Brain microvascular endothelial cell (primary cell): ENCODE data around the gene UNC5B.

ENCODE experiments used
- DNase-seq: peaks from one replicate; pipeline ENCODE4 v3.0.0-alpha.2; 2020
- H3K27ac ChIP-seq: fragments of 250-450 bp; sonication (Bioruptor Pico); 2 replicates; pipeline ENCODE4 v1.5.1; 2020; ENCODE audit warnings: mild to moderate bottlenecking, moderate library complexity
- H3K27me3 ChIP-seq: fragments of 250-450 bp; sonication (Bioruptor Pico); replicated peaks from 2 replicates; pipeline ENCODE4 v1.5.1; 2020; ENCODE audit warnings: mild to moderate bottlenecking
- H3K36me3 ChIP-seq: fragments of 250-450 bp; sonication (Bioruptor Pico); replicated peaks from 2 replicates; pipeline ENCODE4 v1.5.1; 2020; ENCODE audit warnings: mild to moderate bottlenecking
- H3K4me3 ChIP-seq: 2 replicates; pipeline ENCODE4 v1.5.1; 2011; ENCODE audit warnings: low read depth, mild to moderate bottlenecking, control low read depth, low read length, moderate library complexity
- CTCF ChIP-seq: IDR thresholded peaks from 2 replicates; pipeline ENCODE4 v1.5.1; 2011; ENCODE audit warnings: low read depth, mild to moderate bottlenecking, moderate library complexity, low read length, control low read depth, inconsistent platforms; ENCODE audit errors: missing control alignments
- in situ Hi-C: cut with HindIII; loops from 2 replicates; pipeline ENCODE4 v1.10.0; 2017; ENCODE audit warnings: low sequenced_read_pairs, low pct_ligation_motif_present

UNC5B gene

GRCh38 chr10:71191019-71191418, 21.4 kb upstream of the UNC5B start:
- H3K27me3 ChIP-seq = no peaks in the 10 kb centered on the region
- no peak for TF ChIP-seq CTCF
- in situ Hi-C loops = no loop called here
- no peak overlapping the region for H3K27ac ChIP-seq
- no peaks in the 10 kb centered on the region for H3K36me3 ChIP-seq
- no peak for DNase-seq
- no peak overlapping the region for H3K4me3 ChIP-seq

GRCh38 chr10:71191551-71192076, 20.8 kb upstream of the UNC5B start:
- DNase-seq = no peak
- TF ChIP-seq CTCF = no peak

GRCh38 chr10:71193516-71193915, 18.9 kb upstream of the UNC5B start:
- in situ Hi-C loops = no loop called here
- no peak for DNase-seq
- H3K4me3 ChIP-seq = no peak overlapping the region
- no peak overlapping the region for H3K27ac ChIP-seq
- no peaks in the 10 kb centered on the region for H3K36me3 ChIP-seq
- TF ChIP-seq CTCF = no peak
- no peaks in the 10 kb centered on the region for H3K27me3 ChIP-seq

More at GRCh38 chr10:71191551-71192076, 20.8 kb upstream of the UNC5B start:
- H3K27ac ChIP-seq = no peak overlapping the region
- H3K4me3 ChIP-seq = no peak overlapping the region
- in situ Hi-C loops = no loop called here
- H3K27me3 ChIP-seq = no peaks in the 10 kb centered on the region
- no peaks in the 10 kb centered on the region for H3K36me3 ChIP-seq

GRCh38 chr10:71197955-71198354, 14.4 kb upstream of the UNC5B start:
- in situ Hi-C loops = no loop called here
- H3K27ac ChIP-seq = no peak overlapping the region
- no peak overlapping the region for H3K4me3 ChIP-seq
- no peaks in the 10 kb centered on the region for H3K36me3 ChIP-seq
- TF ChIP-seq CTCF = no peak
- H3K27me3 ChIP-seq = no peaks in the 10 kb centered on the region
- DNase-seq = no peak

GRCh38 chr10:71201849-71202248, 10.5 kb upstream of the UNC5B start:
- DNase-seq = no peak
- Histone ChIP-seq H3K36me3 (no peaks in the 10 kb centered on the region), H3K27me3 (no peaks in the 10 kb centered on the region), H3K4me3 (no peak overlapping the region), H3K27ac (no peak overlapping the region)
- no peak for TF ChIP-seq CTCF
- in situ Hi-C loops = no loop called here

GRCh38 chr10:71202314-71202713, 10.1 kb upstream of the UNC5B start:
- DNase-seq = no peak
- no peaks in the 10 kb centered on the region for H3K36me3 ChIP-seq
- in situ Hi-C loops = no loop called here
- no peaks in the 10 kb centered on the region for H3K27me3 ChIP-seq
- H3K4me3 ChIP-seq = no peak overlapping the region
- TF ChIP-seq CTCF = no peak
- H3K27ac ChIP-seq = no peak overlapping the region
